Lung (tissue), 12 donors: ENCODE results near the gene TP53AIP1. TPM values are rescaled to one million over a fixed set of nuclear protein-coding genes. Genes with fewer than 3 reads are reported as not detected.

Experiments used
- ATAC-seq: fragments of 200-7000 bp; cut with Tn5 transposase; one replicate; pipeline ENCODE4 v1.9.1; 2020; ENCODE audit warnings: moderate number of reproducible peaks; ENCODE audit not compliant: insufficient read depth, low FRiP score
- DNase-seq, 3 donors: peaks; one replicate each; pipeline ENCODE4 v3.0.0-alpha.2; 2013 to 2017
- H3K27ac ChIP-seq, 2 donors: one replicate each; pipeline ENCODE4 v1.5.1; 2013; ENCODE audit warnings: mild to moderate bottlenecking in 2 of 2, moderate library complexity in 2 of 2, control low read depth in 1 of 2, inconsistent platforms in 1 of 2, low read depth in 1 of 2, low read length in 1 of 2
- H3K27me3 ChIP-seq, 3 donors: one replicate each; pipeline ENCODE4 v1.5.1; 2013; ENCODE audit warnings: low read length in 2 of 3; ENCODE audit not compliant: control insufficient read depth in 3 of 3, insufficient read depth in 3 of 3
- H3K36me3 ChIP-seq, 4 donors: one replicate each; pipeline ENCODE4 v1.5.1; 2013; ENCODE audit warnings: low read length in 4 of 4, mild to moderate bottlenecking in 1 of 4, moderate library complexity in 1 of 4; ENCODE audit not compliant: control insufficient read depth in 4 of 4, insufficient read depth in 4 of 4
- H3K4me1 ChIP-seq, 5 donors: one replicate each; pipeline ENCODE4 v1.5.1; 2013; ENCODE audit warnings: low read length in 5 of 5, mild to moderate bottlenecking in 2 of 5, moderate library complexity in 1 of 5; ENCODE audit not compliant: control insufficient read depth in 5 of 5, insufficient read depth in 5 of 5
- H3K4me3 ChIP-seq: one replicate; pipeline ENCODE4 v1.5.1; 2013; ENCODE audit warnings: mild to moderate bottlenecking, control low read depth, moderate library complexity
- H3K9ac ChIP-seq, 2 donors: one replicate each; pipeline ENCODE4 v1.5.1; 2013; ENCODE audit warnings: low read length in 2 of 2, control low read depth in 1 of 2; ENCODE audit not compliant: insufficient read depth in 1 of 2
- H3K9me3 ChIP-seq, 4 donors: one replicate each; pipeline ENCODE4 v1.5.1; 2013; ENCODE audit warnings: low read length in 3 of 4, mild to moderate bottlenecking in 1 of 4, moderate library complexity in 1 of 4; ENCODE audit not compliant: control insufficient read depth in 4 of 4, insufficient read depth in 3 of 4
- CTCF ChIP-seq: IDR thresholded peaks from 2 replicates; pipeline ENCODE4 v1.5.1; 2012; ENCODE audit warnings: mild to moderate bottlenecking; ENCODE audit errors: control extremely low read depth, extremely low read depth
- WGBS, 2 donors: extraction: QIAGEN DNeasy Blood & Tissue Kit; methylation state at CpG; one replicate each; pipeline ENCODE4 v1.1.7; 2013; 5-methylcytosine and 5-hydroxymethylcytosine counted together
- polyA plus RNA-seq, 2 donors: library from polyadenylated mRNA; stranded (reverse); fragments of 200-250 nt; gene quantifications; one replicate each; pipeline ENCODE4 v1.2.1, GENCODE V29; 2013
- total RNA-seq, 2 donors: library from RNA; depleted of rRNA in 1 of 2; stranded (reverse); fragments of >200 nt in 1 of 2; gene quantifications; one replicate each; pipeline ENCODE4 v1.2.1, GENCODE V29; 2014 to 2021
- donor health status: control.
- donor health status: control.
- donor health status: Bipolar disorder and iron deficiency.
- donor health status: healthy.
- donor health status: DM: yes; HTN: yes; CAD: no.

The TP53AIP1 gene
- total and polyA plus RNA-seq, 4 donors = 0.16 to 1.8 (median 1.0) TPM

GRCh38 chr11:128911701-128912100 lies 31.0 kb downstream of the TP53AIP1 start:
- no peak for TF ChIP-seq CTCF
- no peak for DNase-seq
- WGBS, 2 donors = 96 to 98% methylated on average over 18 of the region's 18 CpGs

GRCh38 chr11:128911239-128911638 lies 31.4 kb downstream of the TP53AIP1 start:
- no peak overlapping the region for H3K27ac ChIP-seq
- ATAC-seq (no peak), DNase-seq (no peak)
- H3K9ac ChIP-seq = no peak overlapping the region
- WGBS, 2 donors = 97% methylated on average over 17 of the region's 17 CpGs
- no peak overlapping the region for H3K4me3 ChIP-seq
- H3K9me3 ChIP-seq = peaks cover 0 to 3% (median 0%) of the 10 kb centered on the region in 4 donors
- no peak for TF ChIP-seq CTCF
- peaks cover 0 to under 1% (median 0%) of the 10 kb centered on the region in 3 donors for H3K27me3 ChIP-seq
- H3K4me1 ChIP-seq = peaks cover 2 to 9% (median 3%) of the 10 kb centered on the region in 5 donors
- peaks cover 0 to 2% (median 0%) of the 10 kb centered on the region in 4 donors for H3K36me3 ChIP-seq

More at GRCh38 chr11:128911701-128912100, 31.0 kb downstream of the TP53AIP1 start:
- ATAC-seq = no peak
- H3K4me3 ChIP-seq = no peak overlapping the region
- no peak overlapping the region for H3K27ac ChIP-seq
- H3K9me3 ChIP-seq = peaks cover 0 to 3% (median 0%) of the 10 kb centered on the region in 4 donors
- H3K9ac ChIP-seq = no peak overlapping the region
- peaks cover 0 to 2% (median 0%) of the 10 kb centered on the region in 4 donors for H3K36me3 ChIP-seq
- no peaks in the 10 kb centered on the region for H3K27me3 ChIP-seq
- peaks cover 2 to 9% (median 3%) of the 10 kb centered on the region in 5 donors for H3K4me1 ChIP-seq

GRCh38 chr11:128910576-128910975 lies 32.1 kb downstream of the TP53AIP1 start:
- Histone ChIP-seq H3K9ac (no peak overlapping the region), H3K27ac (no peak overlapping the region), H3K4me1 (peaks cover 2 to 9% (median 3%) of the 10 kb centered on the region in 5 donors), H3K4me3 (no peak overlapping the region), H3K27me3 (peaks cover 0 to 3% (median 0%) of the 10 kb centered on the region in 3 donors), H3K9me3 (peaks cover 0 to 3% (median 0%) of the 10 kb centered on the region in 4 donors), H3K36me3 (peaks cover 0 to 2% (median 0%) of the 10 kb centered on the region in 4 donors)
- 90 to 93% methylated on average over 3 of the region's 3 CpGs for WGBS, 2 donors
- DNase-seq (no peak), ATAC-seq (no peak)
- TF ChIP-seq CTCF = no peak
